ENCODE results near the gene SNX7.

SNX7 gene

DNA sequence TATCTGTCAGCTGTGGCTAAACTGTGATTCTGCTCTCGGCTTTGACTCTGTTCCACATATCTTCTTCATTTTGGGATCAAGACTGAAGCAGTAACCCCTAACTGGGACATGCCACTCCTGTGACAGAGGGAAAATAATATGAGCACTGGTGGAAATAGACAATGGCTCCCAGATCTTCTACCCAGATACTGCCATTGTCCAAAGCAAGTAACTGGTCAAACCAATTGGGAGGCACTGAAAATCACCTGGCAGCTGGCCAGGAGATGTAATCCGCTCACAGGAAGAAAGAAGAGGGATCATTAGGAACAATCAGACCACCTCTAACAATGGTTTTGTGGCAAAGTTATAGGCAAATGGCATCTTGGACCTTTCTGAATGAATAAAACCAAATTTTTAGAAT, 10.7 kb downstream of the SNX7 start:
- DNase-seq (ENCODE audit: low read depth, low spot score): no peak
- ChIA-PET POLR2A (no interaction called here), CTCF (interaction anchor here (3.3 kb wide), 1 partner anchor 10 kb away, joined by 11 read pairs; the partner anchor contains the start of gene SNX7)
- TF ChIP-seq, protein P1, sequence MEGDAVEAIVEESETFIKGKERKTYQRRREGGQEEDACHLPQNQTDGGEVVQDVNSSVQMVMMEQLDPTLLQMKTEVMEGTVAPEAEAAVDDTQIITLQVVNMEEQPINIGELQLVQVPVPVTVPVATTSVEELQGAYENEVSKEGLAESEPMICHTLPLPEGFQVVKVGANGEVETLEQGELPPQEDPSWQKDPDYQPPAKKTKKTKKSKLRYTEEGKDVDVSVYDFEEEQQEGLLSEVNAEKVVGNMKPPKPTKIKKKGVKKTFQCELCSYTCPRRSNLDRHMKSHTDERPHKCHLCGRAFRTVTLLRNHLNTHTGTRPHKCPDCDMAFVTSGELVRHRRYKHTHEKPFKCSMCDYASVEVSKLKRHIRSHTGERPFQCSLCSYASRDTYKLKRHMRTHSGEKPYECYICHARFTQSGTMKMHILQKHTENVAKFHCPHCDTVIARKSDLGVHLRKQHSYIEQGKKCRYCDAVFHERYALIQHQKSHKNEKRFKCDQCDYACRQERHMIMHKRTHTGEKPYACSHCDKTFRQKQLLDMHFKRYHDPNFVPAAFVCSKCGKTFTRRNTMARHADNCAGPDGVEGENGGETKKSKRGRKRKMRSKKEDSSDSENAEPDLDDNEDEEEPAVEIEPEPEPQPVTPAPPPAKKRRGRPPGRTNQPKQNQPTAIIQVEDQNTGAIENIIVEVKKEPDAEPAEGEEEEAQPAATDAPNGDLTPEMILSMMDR (IDR thresholded peaks at IDR 0.05; ENCODE audit: insufficient read depth, low read length, missing control alignments): no peak
- no peak overlapping the region for H3K4me3 ChIP-seq (ENCODE audit: low read depth, low read length)

DNA sequence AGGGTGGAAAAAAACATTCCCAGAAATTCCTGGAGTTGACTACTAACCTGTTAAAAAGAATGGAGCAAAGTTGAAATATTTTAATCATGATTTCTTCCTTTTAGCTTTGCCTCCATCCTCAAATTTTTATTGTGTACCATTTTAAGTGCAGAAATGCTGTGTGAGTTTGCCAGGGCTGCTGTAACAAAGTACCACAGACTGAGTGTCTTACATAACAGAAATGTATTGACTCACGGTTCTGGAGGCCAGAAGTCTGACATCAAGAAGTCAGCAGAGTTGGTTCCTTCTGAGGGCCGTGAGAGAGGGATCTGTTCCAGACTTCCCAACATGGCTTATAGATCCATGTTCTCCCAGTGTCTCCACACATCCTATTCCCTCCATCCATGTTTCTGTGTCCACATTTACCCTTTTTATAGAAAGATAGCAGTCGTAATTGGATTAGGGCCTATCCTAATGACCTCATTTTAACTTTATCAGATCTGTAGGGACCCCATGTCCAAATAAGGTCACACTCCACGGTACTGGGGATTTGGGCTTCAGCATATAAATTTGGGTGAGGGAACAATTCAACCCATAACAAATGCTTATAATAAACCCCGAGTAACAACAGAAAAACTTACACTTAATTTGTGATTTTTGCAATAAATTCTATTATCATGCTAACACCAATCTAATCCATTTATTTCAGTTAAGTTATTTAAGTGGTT, 12.7 kb downstream of the SNX7 start:
- CTCF ChIA-PET: interaction anchor here (0.8 kb wide), 1 partner anchor 12 kb away, joined by 3 read pairs; no protein-coding TSS in a partner anchor

DNA sequence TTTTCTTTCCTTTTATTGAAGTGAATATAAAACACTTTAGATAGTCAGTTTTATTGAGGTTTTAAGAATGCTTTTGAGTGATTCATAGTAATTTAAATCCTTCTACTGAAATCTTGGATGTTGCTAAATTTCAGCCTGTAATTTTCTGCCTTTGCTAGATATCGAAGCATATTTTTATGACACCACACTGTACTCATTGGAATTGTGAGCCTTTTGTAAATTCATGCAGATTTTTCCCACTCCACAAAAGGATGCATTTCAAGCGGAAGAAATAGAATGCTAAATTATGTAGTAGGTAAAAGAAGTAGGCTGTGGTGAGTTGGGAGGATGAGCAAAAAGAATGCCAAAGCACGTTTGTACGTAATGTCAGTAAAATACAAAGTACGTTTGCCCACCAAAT, 13.8 kb downstream of the SNX7 start:
- no peak for DNase-seq (ENCODE audit: low read depth, low spot score)
- H3K4me3 ChIP-seq (ENCODE audit: low read depth, low read length): no peak overlapping the region
- TF ChIP-seq, protein P1 (IDR thresholded peaks at IDR 0.05; ENCODE audit: insufficient read depth, low read length, missing control alignments): no peak
- ChIA-PET CTCF (no interaction called here), POLR2A (no interaction called here)

More for the DNA sequence above, 12.7 kb downstream of the SNX7 start:
- DNase-seq (ENCODE audit: low read depth, low spot score): no peak
- H3K4me3 ChIP-seq (ENCODE audit: low read depth, low read length): no peak overlapping the region
- POLR2A ChIA-PET: no interaction called here
- TF ChIP-seq, protein P1 (IDR thresholded peaks at IDR 0.05; ENCODE audit: insufficient read depth, low read length, missing control alignments): no peak

DNA sequence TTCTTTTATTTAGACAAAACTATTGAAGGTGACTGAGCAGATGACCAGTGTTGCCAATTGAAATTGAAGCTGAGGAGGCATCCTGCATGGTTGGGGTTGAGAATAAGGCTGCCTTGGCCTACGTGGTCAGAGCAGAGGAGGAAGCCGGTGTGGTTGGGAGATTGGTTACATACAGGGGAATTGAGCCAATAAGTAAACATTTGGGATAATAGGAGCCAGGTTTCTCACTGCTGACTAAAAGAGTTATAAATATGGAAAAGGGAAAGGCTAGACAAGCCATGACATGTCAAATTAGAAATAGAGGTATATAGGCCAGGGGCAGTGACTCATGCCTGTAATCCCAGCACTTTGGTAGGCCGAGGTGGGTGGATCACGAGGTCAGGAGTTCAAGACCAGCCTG, 15.8 kb downstream of the SNX7 start:
- TF ChIP-seq, protein P1 (IDR thresholded peaks at IDR 0.05; ENCODE audit: insufficient read depth, low read length, missing control alignments): no peak
- ChIA-PET CTCF (no interaction called here), POLR2A (no interaction called here)
- DNase-seq (ENCODE audit: low read depth, low spot score): no peak
- no peak overlapping the region for H3K4me3 ChIP-seq (ENCODE audit: low read depth, low read length)

DNA sequence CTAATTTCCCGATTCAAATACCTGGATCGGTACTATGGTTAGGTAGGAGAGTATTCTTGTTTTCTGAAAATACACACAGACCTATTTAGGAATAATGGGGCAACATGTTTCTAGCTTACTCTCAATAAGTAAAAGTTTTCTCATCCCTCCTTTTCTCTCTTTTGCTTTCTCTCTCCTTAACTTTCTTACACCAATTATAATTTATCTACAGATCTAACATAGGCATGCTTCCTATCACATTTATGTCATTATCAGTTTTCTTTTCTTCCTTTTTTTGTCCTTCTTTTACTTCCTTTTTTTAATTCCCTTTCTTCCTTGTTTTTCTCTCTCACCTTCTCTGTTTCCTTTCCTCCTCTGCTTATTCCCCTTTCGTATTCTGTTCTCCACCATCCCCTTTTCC, 20.3 kb downstream of the SNX7 start:
- H3K4me3 ChIP-seq (ENCODE audit: low read depth, low read length): no peak overlapping the region
- ChIA-PET POLR2A (no interaction called here), CTCF (no interaction called here)
- TF ChIP-seq, protein P1 (IDR thresholded peaks at IDR 0.05; ENCODE audit: insufficient read depth, low read length, missing control alignments): no peak
- DNase-seq (ENCODE audit: low read depth, low spot score): no peak

DNA sequence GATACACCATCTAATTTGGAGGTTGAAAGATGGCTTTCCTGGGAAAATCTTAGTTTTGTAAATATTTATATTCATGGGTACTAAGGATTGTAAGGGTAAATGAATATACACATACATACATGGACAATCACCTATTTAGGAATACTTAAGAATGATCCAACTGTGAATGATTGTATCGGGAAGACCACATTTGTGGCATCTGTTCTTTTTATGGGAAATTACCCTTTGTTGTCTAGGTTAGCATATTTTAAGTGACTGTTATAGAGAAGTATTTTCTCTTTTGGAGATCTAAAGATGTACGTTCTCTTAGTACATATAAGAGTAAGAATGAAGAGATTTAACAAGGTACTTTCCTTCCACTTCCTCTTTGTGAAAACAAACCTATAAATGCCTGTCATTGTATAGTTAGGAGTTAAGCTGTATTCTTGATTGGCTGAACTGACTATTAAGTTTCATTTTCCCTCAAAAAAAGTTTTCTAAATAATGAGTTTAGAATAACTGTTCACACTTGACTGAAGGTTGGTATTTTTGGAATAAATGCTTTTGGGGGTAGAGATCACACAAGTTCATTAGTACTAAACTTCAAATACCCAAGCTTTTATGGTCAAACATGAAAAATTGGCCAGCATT, 26.7 kb downstream of the SNX7 start:
- TF ChIP-seq, protein P1 (IDR thresholded peaks at IDR 0.05; ENCODE audit: insufficient read depth, low read length, missing control alignments): no peak
- ChIA-PET CTCF (no interaction called here), POLR2A (no interaction called here)
- H3K4me3 ChIP-seq (ENCODE audit: low read depth, low read length): no peak overlapping the region
- DNase-seq (ENCODE audit: low read depth, low spot score): no peak
